ENCODE results near the gene CHST11.
"Not testable (repeated sequence)": the region's sequence is repeated elsewhere in the genome, so short reads cannot be mapped to it uniquely, and the experiment has no call there.

Gene CHST11

GRCh38 chr12:104793285-104793684 lies 336.5 kb downstream of the CHST11 start:
- no peak for DNase-seq

GRCh38 chr12:104793968-104794367 lies 337.2 kb downstream of the CHST11 start:
- no peak for DNase-seq

- DNase-seq: no peak
Observed at GRCh38 chr12:104796475-104796862, 339.7 kb downstream of the CHST11 start.

GRCh38 chr12:104799458-104799857 lies 342.7 kb downstream of the CHST11 start:
- DNase-seq: no peak

GRCh38 chr12:104801005-104801404 lies 344.3 kb downstream of the CHST11 start:
- DNase-seq: no peak

GRCh38 chr12:104801427-104801826 lies 344.7 kb downstream of the CHST11 start:
- DNase-seq: no peak

- no peak for DNase-seq
Observed at GRCh38 chr12:104802208-104802607, 345.5 kb downstream of the CHST11 start.

- DNase-seq: no peak
Observed at GRCh38 chr12:104805186-104805585, 348.4 kb downstream of the CHST11 start.

GRCh38 chr12:104806194-104806593 lies 349.4 kb downstream of the CHST11 start:
- DNase-seq: not testable (repeated sequence)

GRCh38 chr12:104809251-104809650 lies 352.5 kb downstream of the CHST11 start:
- DNase-seq: no peak

- no peak for DNase-seq
Observed at GRCh38 chr12:104809706-104810385, 353.1 kb downstream of the CHST11 start.
